PFSK-1 (cell line): ENCODE results near the gene TSPAN16.

Source experiments
- FOXP2 ChIP-seq: optimal IDR thresholded peaks from 2 replicates; pipeline ENCODE3; 2011; ENCODE audit warnings: borderline replicate concordance, control low read depth, inconsistent platforms; ENCODE audit not compliant: insufficient read depth; ENCODE audit errors: extremely low read length, extremely low read depth
- POLR2AphosphoS5 ChIP-seq: IDR thresholded peaks from 2 replicates; pipeline ENCODE4 v1.6.1; 2012; ENCODE audit warnings: low read depth, mild to moderate bottlenecking, control low read depth, low read length, moderate library complexity
- SIN3A ChIP-seq: IDR thresholded peaks from 2 replicates; pipeline ENCODE4 v1.6.1; 2012; ENCODE audit warnings: mild to moderate bottlenecking, low read length, moderate library complexity, borderline replicate concordance; ENCODE audit not compliant: insufficient read depth
- TAF1 ChIP-seq: IDR thresholded peaks from 2 replicates; pipeline ENCODE4 v1.6.1; 2012; ENCODE audit warnings: low read length, control low read depth, borderline replicate concordance; ENCODE audit not compliant: insufficient read depth
- TF ChIP-seq, protein P1 (sequence below), 2 experiments: IDR thresholded peaks; 2 replicates each; pipeline versions ENCODE4 v1.6.1 to v1.8.0; 2011 to 2012; ENCODE audit warnings: low read depth in 2 of 2, low read length in 2 of 2, control low read depth in 1 of 2, inconsistent platforms in 1 of 2, mild to moderate bottlenecking in 1 of 2, moderate library complexity in 1 of 2; ENCODE audit not compliant: insufficient read depth in 1 of 2

The TSPAN16 gene

DNA sequence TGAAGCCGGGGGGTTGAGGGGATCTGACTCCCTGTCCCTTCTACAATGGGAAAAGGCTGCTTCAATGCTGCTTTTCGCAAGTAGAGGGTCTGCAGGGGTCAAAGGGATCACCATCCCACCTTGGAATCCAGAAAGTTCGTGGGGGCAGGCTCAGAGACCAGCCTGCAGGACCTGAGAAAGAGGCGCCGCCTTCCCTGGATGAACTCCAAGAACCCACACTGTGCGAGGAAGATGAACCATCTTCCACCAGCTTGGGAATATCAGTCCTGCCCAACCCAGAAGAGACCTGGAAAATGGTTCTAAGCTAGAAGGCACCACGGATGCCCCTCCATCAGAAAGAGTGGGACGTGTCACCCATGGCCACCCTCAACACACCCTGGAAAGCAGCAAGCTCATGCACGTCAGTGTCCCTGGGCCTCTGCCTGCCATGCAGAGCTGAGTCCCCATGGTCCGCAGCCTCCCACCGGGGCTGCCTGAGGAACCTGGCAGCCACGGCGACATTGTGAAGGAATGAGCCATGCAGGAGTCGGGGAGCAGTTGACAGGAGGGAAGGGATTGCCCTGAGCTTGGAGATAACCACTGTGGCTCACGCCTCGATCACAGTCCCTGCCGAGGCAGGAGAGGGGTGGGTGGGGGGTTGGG, 28.9 kb downstream of the TSPAN16 start:
- TF ChIP-seq TAF1 (no peak), FOXP2 (no peak), SIN3A (no peak), POLR2AphosphoS5 (no peak)
- TF ChIP-seq, protein P1, sequence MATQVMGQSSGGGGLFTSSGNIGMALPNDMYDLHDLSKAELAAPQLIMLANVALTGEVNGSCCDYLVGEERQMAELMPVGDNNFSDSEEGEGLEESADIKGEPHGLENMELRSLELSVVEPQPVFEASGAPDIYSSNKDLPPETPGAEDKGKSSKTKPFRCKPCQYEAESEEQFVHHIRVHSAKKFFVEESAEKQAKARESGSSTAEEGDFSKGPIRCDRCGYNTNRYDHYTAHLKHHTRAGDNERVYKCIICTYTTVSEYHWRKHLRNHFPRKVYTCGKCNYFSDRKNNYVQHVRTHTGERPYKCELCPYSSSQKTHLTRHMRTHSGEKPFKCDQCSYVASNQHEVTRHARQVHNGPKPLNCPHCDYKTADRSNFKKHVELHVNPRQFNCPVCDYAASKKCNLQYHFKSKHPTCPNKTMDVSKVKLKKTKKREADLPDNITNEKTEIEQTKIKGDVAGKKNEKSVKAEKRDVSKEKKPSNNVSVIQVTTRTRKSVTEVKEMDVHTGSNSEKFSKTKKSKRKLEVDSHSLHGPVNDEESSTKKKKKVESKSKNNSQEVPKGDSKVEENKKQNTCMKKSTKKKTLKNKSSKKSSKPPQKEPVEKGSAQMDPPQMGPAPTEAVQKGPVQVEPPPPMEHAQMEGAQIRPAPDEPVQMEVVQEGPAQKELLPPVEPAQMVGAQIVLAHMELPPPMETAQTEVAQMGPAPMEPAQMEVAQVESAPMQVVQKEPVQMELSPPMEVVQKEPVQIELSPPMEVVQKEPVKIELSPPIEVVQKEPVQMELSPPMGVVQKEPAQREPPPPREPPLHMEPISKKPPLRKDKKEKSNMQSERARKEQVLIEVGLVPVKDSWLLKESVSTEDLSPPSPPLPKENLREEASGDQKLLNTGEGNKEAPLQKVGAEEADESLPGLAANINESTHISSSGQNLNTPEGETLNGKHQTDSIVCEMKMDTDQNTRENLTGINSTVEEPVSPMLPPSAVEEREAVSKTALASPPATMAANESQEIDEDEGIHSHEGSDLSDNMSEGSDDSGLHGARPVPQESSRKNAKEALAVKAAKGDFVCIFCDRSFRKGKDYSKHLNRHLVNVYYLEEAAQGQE (IDR thresholded peaks at IDR 0.05; ENCODE audit: insufficient read depth in 1 of 2, low read depth in 2 of 2, low read length in 2 of 2) = no peak

GRCh38 chr19:11325544-11325943, 29.6 kb downstream of the TSPAN16 start:
- TF ChIP-seq, protein P1 (IDR thresholded peaks at IDR 0.05; ENCODE audit: insufficient read depth in 1 of 2, low read depth in 2 of 2, low read length in 2 of 2) = no peak
- TF ChIP-seq TAF1 = no peak
- TF ChIP-seq POLR2AphosphoS5 = no peak
- TF ChIP-seq SIN3A = no peak
- no peak for TF ChIP-seq FOXP2

GRCh38 chr19:11330127-11330526, 34.2 kb downstream of the TSPAN16 start:
- TF ChIP-seq SIN3A (no peak), FOXP2 (no peak), POLR2AphosphoS5 (no peak), TAF1 (no peak)
- TF ChIP-seq, protein P1 (IDR thresholded peaks at IDR 0.05; ENCODE audit: insufficient read depth in 1 of 2, low read depth in 2 of 2, low read length in 2 of 2) = no peak

DNA sequence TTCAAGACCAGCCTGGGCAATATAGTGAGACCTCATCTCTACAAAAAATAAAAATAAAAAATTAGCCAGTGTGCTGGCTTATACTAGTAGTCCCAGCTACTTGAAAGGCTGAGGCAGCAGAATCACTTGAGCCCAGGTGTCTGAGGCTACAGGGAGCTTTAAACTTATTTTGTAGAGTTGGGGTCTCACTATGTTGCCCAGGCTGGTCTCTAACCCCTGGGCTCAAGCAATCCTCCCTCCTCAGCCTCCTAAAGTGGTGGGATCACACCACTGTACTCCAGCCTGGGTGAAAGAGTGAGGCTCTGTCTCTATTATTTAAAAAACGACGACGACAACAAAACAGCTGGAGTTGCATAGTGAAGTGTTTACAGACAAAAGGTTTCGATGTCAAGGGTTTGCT, 35.5 kb downstream of the TSPAN16 start:
- TF ChIP-seq POLR2AphosphoS5 = no peak

DNA sequence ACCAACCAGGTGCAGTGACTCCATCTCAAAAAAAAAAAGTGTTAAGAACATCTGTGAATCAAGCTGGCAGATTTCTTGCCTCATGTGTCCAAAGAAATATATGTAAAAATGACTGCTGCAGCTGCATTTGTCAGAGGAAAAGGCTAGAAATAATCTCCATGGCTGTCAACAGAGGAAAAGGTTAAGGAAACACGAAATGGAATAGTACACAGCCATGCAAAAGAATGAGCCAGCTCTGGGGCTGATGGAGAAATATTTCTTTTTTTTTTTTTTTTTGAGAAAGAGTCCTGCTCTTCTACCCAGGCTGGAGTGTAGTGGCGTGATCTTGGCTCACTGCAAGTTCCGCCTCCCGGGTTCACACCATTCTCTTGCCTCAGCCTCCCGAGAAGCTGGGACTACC, 36.9 kb downstream of the TSPAN16 start:
- TF ChIP-seq SIN3A (no peak), FOXP2 (no peak), POLR2AphosphoS5 (no peak), TAF1 (no peak)
- TF ChIP-seq, protein P1 (IDR thresholded peaks at IDR 0.05; ENCODE audit: insufficient read depth in 1 of 2, low read depth in 2 of 2, low read length in 2 of 2) = no peak
